Measurements from ENCODE around the gene SORCS2.

DNA sequence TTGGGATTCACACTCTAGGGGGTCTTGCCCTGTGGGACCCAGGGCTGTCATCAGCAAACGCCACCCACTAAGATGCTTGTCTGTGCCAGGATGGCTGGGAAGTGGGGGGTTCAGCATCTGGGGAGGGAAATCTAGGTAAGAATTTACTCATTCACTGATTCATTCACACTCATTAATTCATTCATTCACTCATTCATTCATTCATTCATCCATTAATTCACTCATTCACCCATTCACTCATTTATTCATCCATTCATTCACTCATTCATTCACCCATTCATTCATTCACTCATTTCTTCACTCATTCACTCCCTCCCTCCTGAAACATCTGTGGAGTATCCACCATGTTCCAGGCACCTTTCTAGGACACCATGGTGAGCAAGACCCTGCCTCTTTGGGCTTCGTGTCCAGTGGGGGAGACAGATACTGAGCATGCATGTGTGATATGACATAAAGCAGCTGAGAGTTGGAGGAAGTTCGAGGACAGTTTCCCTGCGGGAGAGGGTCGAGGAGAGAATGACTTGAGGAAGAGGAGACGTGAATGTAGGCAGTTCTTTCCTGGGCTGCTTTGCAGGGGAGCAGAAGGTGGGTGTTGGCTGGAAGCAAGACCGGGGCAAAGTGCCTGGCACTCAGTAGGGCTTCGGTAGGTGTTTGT, 90.6 kb downstream of the SORCS2 start:
- TF ChIP-seq, protein P1, sequence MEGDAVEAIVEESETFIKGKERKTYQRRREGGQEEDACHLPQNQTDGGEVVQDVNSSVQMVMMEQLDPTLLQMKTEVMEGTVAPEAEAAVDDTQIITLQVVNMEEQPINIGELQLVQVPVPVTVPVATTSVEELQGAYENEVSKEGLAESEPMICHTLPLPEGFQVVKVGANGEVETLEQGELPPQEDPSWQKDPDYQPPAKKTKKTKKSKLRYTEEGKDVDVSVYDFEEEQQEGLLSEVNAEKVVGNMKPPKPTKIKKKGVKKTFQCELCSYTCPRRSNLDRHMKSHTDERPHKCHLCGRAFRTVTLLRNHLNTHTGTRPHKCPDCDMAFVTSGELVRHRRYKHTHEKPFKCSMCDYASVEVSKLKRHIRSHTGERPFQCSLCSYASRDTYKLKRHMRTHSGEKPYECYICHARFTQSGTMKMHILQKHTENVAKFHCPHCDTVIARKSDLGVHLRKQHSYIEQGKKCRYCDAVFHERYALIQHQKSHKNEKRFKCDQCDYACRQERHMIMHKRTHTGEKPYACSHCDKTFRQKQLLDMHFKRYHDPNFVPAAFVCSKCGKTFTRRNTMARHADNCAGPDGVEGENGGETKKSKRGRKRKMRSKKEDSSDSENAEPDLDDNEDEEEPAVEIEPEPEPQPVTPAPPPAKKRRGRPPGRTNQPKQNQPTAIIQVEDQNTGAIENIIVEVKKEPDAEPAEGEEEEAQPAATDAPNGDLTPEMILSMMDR (IDR thresholded peaks at IDR 0.05): no peak
- no peak for TF ChIP-seq POLR2A (IDR thresholded peaks at IDR 0.05)

Data from prostate gland (tissue), 2 donors.